HG03139 (cell line): ENCODE measurements around the gene STARD13.
"Not testable (repeated sequence)": the region's sequence is repeated elsewhere in the genome, so short reads cannot be mapped to it uniquely, and the experiment has no call there.

Experiments used
- ATAC-seq: cut with Tn5 transposase; IDR thresholded peaks from one replicate; pipeline ENCODE4 v1.9.1; 2021; ENCODE audit not compliant: unreplicated experiment

The STARD13 gene

GRCh38 chr13:33257841-33258807 lies 27.4 kb downstream of the STARD13 start:
- ATAC-seq = no peak

DNA sequence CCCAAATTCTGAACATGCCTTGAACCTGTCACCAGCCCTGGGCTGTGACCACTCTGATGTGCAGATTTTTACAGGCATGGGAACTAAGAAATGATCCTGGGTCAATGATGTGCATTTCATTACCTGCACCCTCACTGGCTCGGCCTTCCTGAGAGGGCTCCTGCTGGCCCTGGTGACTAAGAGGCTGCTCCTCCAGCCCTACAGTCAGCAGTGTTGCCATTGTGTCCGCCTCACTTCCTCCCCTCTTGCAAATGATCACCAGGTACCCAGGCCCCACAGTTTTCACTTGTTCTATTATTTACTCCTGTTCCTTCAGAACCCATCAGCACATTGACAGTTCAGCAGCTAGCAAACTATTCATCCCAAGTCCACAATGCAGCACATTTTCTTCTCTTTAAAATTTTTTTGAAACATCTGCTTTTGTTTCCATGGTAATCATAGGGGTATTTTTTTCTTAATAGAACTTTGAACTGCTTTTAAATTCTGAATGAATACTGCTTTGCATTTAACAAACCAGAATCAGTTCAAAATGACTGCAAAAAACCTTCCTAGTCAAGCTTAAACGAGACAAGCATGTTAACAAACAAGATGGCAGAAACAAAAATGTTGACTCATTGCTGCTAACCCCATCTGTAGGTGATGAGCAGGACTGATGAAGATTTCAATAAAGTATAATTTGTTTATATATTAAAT lies 29.3 kb downstream of the STARD13 start:
- ATAC-seq = no peak

- no peak for ATAC-seq
Observed at GRCh38 chr13:33252135-33252534, 33.4 kb downstream of the STARD13 start.

DNA sequence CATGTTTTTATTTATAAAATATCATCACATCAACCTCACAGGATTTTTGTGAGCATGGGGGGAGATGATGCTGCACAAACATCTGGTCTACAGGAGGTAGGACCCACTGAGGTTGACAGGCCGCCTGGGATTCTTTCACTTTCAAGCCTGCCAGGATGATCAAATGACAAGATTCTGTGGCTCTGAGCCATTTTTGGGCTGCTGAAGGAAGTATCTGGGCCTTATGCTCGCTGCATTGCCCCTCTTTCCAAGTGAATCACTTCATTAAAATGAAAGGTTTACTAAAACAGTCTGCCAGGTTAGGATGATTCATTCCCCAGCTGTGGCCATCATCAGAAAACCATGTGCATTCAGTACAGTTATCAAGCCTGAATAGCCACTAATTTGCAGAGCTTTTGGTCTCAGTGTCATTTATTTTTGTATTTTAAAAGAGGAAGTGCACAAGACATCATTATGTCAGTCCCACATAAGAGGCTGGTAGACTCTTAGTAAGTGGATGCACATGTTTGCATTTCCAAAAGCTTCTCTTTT lies 34.4 kb downstream of the STARD13 start:
- no peak for ATAC-seq

DNA sequence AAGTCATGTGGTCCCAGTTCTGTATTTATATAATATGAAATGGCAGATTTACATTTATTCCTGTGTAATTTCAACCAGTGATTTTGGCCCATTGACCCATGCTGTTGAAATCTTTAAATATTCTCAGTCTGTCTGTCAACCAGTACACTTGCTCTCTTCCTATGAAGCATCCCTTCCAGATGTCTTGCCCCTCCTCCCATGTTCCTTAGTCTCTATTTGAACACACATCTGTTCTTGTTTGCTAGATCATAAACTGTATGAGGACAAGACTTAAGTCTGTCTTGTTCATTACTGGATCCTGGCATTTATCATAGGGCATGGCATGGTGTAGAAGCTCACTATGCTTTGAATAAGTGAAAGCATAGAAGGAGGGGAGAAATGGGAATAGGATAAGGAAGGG lies 34.9 kb downstream of the STARD13 start:
- no peak for ATAC-seq

DNA sequence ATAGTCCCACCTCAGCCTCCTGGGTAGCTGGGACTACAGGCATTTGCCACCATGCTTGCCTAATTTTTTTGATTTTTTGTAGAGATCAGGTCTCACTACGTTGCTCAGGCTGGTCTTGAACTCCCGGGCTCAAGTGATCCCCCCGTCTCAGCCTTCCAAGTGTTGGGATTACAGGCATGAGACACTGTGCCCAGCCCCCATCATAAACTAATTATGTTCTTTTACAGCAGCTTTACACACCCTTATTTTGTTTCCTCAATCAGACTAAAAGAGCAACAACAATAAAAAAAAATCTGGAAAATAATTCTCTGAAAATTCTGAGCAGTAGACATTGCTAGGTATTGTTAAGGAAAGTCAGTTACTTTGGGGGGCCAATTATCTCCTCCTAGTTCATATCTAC lies 35.7 kb downstream of the STARD13 start:
- ATAC-seq = no peak

GRCh38 chr13:33249066-33249465 lies 36.5 kb downstream of the STARD13 start:
- no peak for ATAC-seq

DNA sequence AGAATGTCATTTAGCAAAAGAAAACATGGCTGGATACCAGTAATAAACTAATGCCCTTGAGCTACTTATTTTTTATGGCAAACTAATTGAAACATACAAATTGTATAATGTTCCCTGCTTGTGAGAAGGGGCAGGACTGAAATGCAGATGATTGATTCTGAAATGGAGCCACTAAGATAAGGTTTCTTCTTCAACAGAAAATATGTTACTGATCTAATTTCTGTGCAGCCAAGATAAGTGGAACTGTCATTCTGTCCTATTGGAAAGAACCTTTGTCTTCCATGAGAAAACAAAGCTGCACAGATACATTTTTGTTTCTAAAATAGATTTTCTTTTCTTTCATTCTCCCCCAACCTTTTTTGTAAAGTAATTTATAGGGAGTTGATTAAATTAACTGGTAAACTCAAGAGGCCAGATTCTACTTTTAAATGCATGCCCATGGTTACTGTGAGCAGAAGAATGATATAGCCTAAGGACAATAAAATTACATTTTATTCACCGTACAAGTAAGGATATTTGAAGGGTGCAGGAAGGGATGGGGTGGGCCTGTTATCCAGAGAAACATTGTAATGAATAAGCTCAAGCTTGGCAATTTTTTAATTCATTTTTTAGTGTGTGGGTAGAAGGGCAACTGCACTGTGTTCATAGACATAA lies 39.9 kb downstream of the STARD13 start:
- ATAC-seq = no peak

- no peak for ATAC-seq
Observed at GRCh38 chr13:33244907-33245287, 40.7 kb downstream of the STARD13 start.

DNA sequence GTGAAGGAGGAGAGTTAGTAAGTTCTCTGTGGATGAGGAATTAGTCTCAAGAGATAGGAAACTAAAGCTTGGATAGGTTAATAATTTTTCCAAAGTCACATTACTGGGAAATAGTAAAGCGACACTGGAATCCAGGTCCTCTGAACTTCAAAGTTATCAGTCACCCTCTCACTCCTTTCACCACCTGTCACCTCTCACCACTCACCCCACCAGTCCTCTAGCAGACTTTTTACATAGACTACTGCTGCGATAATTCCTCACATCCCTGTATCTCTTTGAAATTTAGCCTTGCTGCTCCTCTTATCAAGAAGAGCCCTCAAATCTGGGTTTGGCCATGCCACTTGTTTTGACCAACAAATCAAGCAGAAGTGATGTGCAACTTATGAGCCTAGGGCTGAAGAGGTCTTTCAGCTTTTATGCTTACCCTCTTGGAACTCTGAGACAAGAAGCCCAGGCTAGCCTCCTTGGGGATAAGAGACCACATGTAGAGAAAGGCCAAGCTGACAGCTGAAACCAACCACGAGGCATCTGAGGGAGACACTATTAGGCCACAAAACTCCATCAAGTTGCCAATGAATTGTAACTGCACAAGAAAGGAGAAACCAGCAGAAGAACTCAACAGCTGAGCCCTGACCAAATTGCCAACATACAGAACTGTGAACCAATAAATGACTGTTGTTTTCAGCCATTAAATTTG lies 41.2 kb downstream of the STARD13 start:
- ATAC-seq = no peak

- ATAC-seq = no peak
Observed at GRCh38 chr13:33242984-33243617, 42.5 kb downstream of the STARD13 start.

- not testable (repeated sequence) for ATAC-seq
Observed at GRCh38 chr13:33242372-33242771, 43.2 kb downstream of the STARD13 start.

- no peak for ATAC-seq
Observed at GRCh38 chr13:33236021-33236420, 49.5 kb downstream of the STARD13 start.

GRCh38 chr13:33235564-33235963 lies 50.0 kb downstream of the STARD13 start:
- no peak for ATAC-seq

GRCh38 chr13:33235078-33235477 lies 50.5 kb downstream of the STARD13 start:
- ATAC-seq = no peak

- no peak for ATAC-seq
Observed at GRCh38 chr13:33233547-33233946, 52.0 kb downstream of the STARD13 start.

DNA sequence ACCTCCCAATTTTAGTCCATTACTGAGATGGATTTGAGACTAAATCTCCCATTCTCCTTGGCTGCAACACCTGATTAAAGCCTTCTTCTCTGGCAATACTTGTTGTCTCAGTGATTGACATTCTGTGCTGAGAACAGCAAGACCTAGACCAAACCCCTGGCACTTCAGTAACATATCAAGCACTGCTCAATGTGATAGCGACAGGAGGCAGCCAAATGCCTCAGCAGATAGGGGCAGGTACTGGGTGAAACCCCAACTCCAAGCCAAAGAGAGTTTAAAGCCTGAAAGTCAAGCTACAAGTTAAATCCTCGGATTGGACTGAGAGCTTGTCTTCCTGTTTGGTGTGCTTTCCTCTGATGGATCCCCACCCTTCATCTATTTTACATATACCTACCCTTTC lies 52.7 kb downstream of the STARD13 start:
- no peak for ATAC-seq

GRCh38 chr13:33231339-33231738 lies 54.2 kb downstream of the STARD13 start:
- no peak for ATAC-seq

- ATAC-seq = no peak
Observed at GRCh38 chr13:33230178-33230881, 55.2 kb downstream of the STARD13 start.
